Muscle layer of colon (tissue), 2 donors: Measurements from ENCODE around the gene SPEF2.

Experiments
- H3K27ac ChIP-seq: one replicate; pipeline ENCODE4 v1.7.0; 2013; ENCODE audit warnings: low read depth, mild to moderate bottlenecking, low read length, moderate library complexity
- H3K27me3 ChIP-seq, 2 donors: one replicate each; pipeline ENCODE4 v1.7.0; 2013; ENCODE audit warnings: low read length in 2 of 2, mild to moderate bottlenecking in 2 of 2; ENCODE audit not compliant: insufficient read depth in 2 of 2, control insufficient read depth in 1 of 2
- H3K36me3 ChIP-seq: one replicate; pipeline ENCODE4 v1.7.0; 2013; ENCODE audit warnings: mild to moderate bottlenecking, low read length; ENCODE audit not compliant: insufficient read depth
- H3K4me1 ChIP-seq: one replicate; pipeline ENCODE4 v1.7.0; 2013; ENCODE audit warnings: mild to moderate bottlenecking, low read length; ENCODE audit not compliant: insufficient read depth
- H3K4me3 ChIP-seq, 2 donors: one replicate each; pipeline ENCODE4 v1.7.0; 2013; ENCODE audit warnings: low read length in 2 of 2, low read depth in 1 of 2, mild to moderate bottlenecking in 1 of 2, moderate library complexity in 1 of 2
- H3K9ac ChIP-seq: one replicate; pipeline ENCODE4 v1.7.0; 2013; ENCODE audit warnings: low read length
- H3K9me3 ChIP-seq: one replicate; pipeline ENCODE4 v1.7.0; 2013; ENCODE audit warnings: mild to moderate bottlenecking, low read length
- donor health status: abdominal sarcoma.
- donor health status: Adenocarcinoma of cecum.

The SPEF2 gene

GRCh38 chr5:35622974-35623373 lies 5.3 kb downstream of the SPEF2 start:
- no peaks in the 10 kb centered on the region for H3K27me3 ChIP-seq
- no peaks in the 10 kb centered on the region for H3K9me3 ChIP-seq
- no peak overlapping the region for H3K9ac ChIP-seq
- no peak overlapping the region for H3K27ac ChIP-seq
- no peak overlapping the region for H3K4me3 ChIP-seq
- peaks cover 6% of the 10 kb centered on the region for H3K4me1 ChIP-seq
- H3K36me3 ChIP-seq = no peaks in the 10 kb centered on the region

GRCh38 chr5:35623991-35624390 lies 6.3 kb downstream of the SPEF2 start:
- Histone ChIP-seq H3K27ac (no peak overlapping the region), H3K4me1 (no peaks in the 10 kb centered on the region), H3K4me3 (no peak overlapping the region), H3K36me3 (no peaks in the 10 kb centered on the region), H3K9ac (no peak overlapping the region), H3K9me3 (no peaks in the 10 kb centered on the region), H3K27me3 (no peaks in the 10 kb centered on the region)

- Histone ChIP-seq H3K4me3 (no peak overlapping the region), H3K36me3 (peaks cover 5% of the 10 kb centered on the region), H3K9me3 (no peaks in the 10 kb centered on the region), H3K27me3 (no peaks in the 10 kb centered on the region), H3K9ac (no peak overlapping the region), H3K4me1 (no peaks in the 10 kb centered on the region), H3K27ac (no peak overlapping the region)
Measured at GRCh38 chr5:35626108-35626507, 8.4 kb downstream of the SPEF2 start.

- Histone ChIP-seq H3K4me3 (no peak overlapping the region), H3K9me3 (no peaks in the 10 kb centered on the region), H3K9ac (no peak overlapping the region), H3K4me1 (no peaks in the 10 kb centered on the region), H3K36me3 (peaks cover 5% of the 10 kb centered on the region), H3K27ac (no peak overlapping the region), H3K27me3 (no peaks in the 10 kb centered on the region)
Measured at GRCh38 chr5:35626553-35626952, 8.9 kb downstream of the SPEF2 start.

- Histone ChIP-seq H3K36me3 (peaks cover 5% of the 10 kb centered on the region), H3K9me3 (no peaks in the 10 kb centered on the region), H3K9ac (no peak overlapping the region), H3K4me3 (no peak overlapping the region), H3K4me1 (no peaks in the 10 kb centered on the region), H3K27ac (no peak overlapping the region), H3K27me3 (no peaks in the 10 kb centered on the region)
Measured at GRCh38 chr5:35634326-35634725, 16.7 kb downstream of the SPEF2 start.

GRCh38 chr5:35640623-35641022 lies 23.0 kb downstream of the SPEF2 start:
- no peaks in the 10 kb centered on the region for H3K4me1 ChIP-seq
- H3K27ac ChIP-seq = no peak overlapping the region
- H3K4me3 ChIP-seq = no peak overlapping the region
- H3K27me3 ChIP-seq = no peaks in the 10 kb centered on the region
- H3K9me3 ChIP-seq = no peaks in the 10 kb centered on the region
- H3K36me3 ChIP-seq = no peaks in the 10 kb centered on the region
- H3K9ac ChIP-seq = no peak overlapping the region

- no peak overlapping the region for H3K27ac ChIP-seq
- H3K4me1 ChIP-seq = no peaks in the 10 kb centered on the region
- H3K9me3 ChIP-seq = no peaks in the 10 kb centered on the region
- no peaks in the 10 kb centered on the region for H3K27me3 ChIP-seq
- H3K4me3 ChIP-seq = no peak overlapping the region
- H3K36me3 ChIP-seq = no peaks in the 10 kb centered on the region
- H3K9ac ChIP-seq = no peak overlapping the region
Measured at GRCh38 chr5:35644543-35644942, 26.9 kb downstream of the SPEF2 start.

- no peak overlapping the region for H3K9ac ChIP-seq
- H3K27ac ChIP-seq = no peak overlapping the region
- no peaks in the 10 kb centered on the region for H3K4me1 ChIP-seq
- H3K27me3 ChIP-seq = no peaks in the 10 kb centered on the region
- no peak overlapping the region for H3K4me3 ChIP-seq
- no peaks in the 10 kb centered on the region for H3K9me3 ChIP-seq
- H3K36me3 ChIP-seq = no peaks in the 10 kb centered on the region
Measured at GRCh38 chr5:35647128-35647527, 29.5 kb downstream of the SPEF2 start.

- Histone ChIP-seq H3K27me3 (no peaks in the 10 kb centered on the region), H3K4me1 (no peaks in the 10 kb centered on the region), H3K36me3 (no peaks in the 10 kb centered on the region), H3K9ac (no peak overlapping the region), H3K27ac (no peak overlapping the region), H3K4me3 (no peak overlapping the region), H3K9me3 (no peaks in the 10 kb centered on the region)
Measured at GRCh38 chr5:35647712-35648111, 30.0 kb downstream of the SPEF2 start.

GRCh38 chr5:35651002-35651756 lies 33.5 kb downstream of the SPEF2 start:
- no peaks in the 10 kb centered on the region for H3K4me1 ChIP-seq
- H3K27ac ChIP-seq = no peak overlapping the region
- no peaks in the 10 kb centered on the region for H3K9me3 ChIP-seq
- H3K36me3 ChIP-seq = no peaks in the 10 kb centered on the region
- H3K4me3 ChIP-seq = no peak overlapping the region
- no peak overlapping the region for H3K9ac ChIP-seq
- H3K27me3 ChIP-seq = no peaks in the 10 kb centered on the region

- Histone ChIP-seq H3K4me3 (no peak overlapping the region), H3K27me3 (no peaks in the 10 kb centered on the region), H3K27ac (no peak overlapping the region), H3K36me3 (no peaks in the 10 kb centered on the region), H3K9ac (no peak overlapping the region), H3K4me1 (no peaks in the 10 kb centered on the region), H3K9me3 (no peaks in the 10 kb centered on the region)
Measured at GRCh38 chr5:35656721-35657120, 39.1 kb downstream of the SPEF2 start.

GRCh38 chr5:35657877-35658276 lies 40.2 kb downstream of the SPEF2 start:
- Histone ChIP-seq H3K4me3 (no peak overlapping the region), H3K9ac (no peak overlapping the region), H3K9me3 (no peaks in the 10 kb centered on the region), H3K4me1 (no peaks in the 10 kb centered on the region), H3K36me3 (no peaks in the 10 kb centered on the region), H3K27ac (no peak overlapping the region), H3K27me3 (no peaks in the 10 kb centered on the region)
